D721Med (cell line): ENCODE measurements around the gene SLC33A1.
"Not testable (repeated sequence)": the region's sequence is repeated elsewhere in the genome, so short reads cannot be mapped to it uniquely, and the experiment has no call there.

Experiments used
- DNase-seq: peaks from one replicate; pipeline ENCODE4 v3.0.0; 2011; ENCODE audit warnings: low spot score; ENCODE audit not compliant: insufficient read length
- FAIRE-seq: peaks from 2 replicates; lab custom pipeline; 2011; peaks lifted over from hg19 to GRCh38; lab: Jason Lieb, UNC
- TF ChIP-seq, protein P1 (sequence below): IDR thresholded peaks from 2 replicates; pipeline ENCODE4 v1.5.1; 2012; ENCODE audit warnings: mild to moderate bottlenecking, control low read depth; ENCODE audit not compliant: insufficient read depth; ENCODE audit errors: missing control alignments

Gene SLC33A1

DNA sequence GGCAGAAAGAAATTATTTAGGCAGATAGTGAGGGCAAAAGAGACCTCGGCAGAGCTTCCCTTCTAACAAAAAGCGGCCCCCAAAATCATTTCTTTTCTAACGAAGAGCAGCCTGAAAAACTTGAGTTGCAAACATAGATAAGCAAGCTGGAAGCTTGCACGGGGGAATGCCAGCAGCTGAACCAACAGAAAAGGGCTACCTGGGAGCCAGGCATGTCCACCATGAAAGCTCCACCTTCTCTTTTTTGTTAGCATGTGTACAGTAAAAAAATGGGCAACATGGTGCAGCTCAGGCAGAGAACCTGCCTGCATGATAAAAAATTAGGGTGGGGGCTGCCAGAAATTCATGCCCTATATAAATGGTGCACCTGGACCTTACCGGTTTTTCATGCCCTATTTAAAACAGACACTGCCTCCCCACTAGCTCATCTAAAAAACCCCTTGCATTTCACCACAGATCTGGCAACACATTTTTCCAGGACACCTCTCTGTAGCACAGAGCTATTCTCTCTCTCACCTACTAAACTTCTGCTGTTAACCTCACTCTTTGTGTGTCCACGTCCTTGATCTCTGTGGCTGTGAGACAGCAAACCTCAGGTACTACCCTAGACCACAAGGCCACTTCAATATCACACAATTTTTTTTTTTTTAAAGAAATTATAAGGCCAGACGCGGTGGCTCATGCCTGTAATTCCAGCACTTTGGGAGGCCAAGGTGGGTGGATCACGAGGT, 18.7 kb downstream of the SLC33A1 start:
- TF ChIP-seq, protein P1, sequence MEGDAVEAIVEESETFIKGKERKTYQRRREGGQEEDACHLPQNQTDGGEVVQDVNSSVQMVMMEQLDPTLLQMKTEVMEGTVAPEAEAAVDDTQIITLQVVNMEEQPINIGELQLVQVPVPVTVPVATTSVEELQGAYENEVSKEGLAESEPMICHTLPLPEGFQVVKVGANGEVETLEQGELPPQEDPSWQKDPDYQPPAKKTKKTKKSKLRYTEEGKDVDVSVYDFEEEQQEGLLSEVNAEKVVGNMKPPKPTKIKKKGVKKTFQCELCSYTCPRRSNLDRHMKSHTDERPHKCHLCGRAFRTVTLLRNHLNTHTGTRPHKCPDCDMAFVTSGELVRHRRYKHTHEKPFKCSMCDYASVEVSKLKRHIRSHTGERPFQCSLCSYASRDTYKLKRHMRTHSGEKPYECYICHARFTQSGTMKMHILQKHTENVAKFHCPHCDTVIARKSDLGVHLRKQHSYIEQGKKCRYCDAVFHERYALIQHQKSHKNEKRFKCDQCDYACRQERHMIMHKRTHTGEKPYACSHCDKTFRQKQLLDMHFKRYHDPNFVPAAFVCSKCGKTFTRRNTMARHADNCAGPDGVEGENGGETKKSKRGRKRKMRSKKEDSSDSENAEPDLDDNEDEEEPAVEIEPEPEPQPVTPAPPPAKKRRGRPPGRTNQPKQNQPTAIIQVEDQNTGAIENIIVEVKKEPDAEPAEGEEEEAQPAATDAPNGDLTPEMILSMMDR, result no peak
- DNase-seq (no peak), FAIRE-seq (no peak)

DNA sequence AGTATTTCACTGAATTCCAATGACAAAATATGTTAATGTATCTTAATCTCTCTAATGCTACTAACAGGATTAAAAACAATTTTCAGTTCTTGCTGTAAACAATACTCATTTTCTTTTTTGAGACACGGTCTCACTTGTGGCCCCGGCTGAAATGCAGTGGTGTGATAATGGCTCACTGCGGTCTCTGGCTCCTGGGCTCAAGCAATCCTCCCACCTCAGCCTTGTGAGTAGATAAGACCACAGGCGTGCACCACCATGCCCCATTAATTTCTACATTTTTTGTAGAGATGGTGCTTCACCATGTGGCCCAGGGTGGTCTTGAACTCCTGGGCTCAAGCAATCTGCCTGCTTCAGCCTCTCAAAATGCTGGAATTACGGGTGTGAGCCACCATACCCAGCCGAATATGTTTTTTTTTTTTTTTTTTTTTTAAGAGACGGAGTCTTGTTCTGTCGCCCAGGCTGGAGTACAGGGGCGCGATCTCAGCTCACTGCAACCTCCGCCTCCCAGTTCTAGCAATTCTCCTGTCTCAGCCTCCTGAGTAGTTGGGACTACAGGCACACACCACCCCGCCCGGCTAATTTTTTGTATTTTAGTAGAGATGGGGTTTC, 25.6 kb downstream of the SLC33A1 start:
- FAIRE-seq, DNase-seq: not testable (repeated sequence)

DNA sequence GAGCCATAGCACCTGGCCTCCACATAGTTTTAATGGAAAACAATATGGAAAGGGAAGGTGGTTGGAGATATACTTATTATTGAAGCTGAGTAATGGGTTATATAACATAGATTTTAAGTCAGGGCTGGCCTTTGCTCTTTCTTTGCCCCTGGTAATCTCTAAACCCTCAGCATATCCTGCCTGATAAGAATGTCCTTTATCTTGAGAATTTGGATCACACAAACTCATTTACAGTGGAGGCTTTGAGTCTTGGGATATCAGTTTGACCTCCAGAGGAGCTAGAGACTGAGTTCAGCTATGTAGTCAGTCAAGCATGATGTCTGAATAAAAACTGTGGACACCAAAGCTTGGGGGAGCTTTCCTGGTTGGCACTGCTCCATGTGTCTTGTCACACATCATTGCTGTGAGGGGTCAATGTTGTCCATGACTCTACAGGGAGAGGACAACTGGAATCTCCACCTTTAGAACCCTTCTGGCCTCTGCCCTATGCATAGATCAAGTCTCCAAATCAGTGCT, 39.1 kb downstream of the SLC33A1 start:
- TF ChIP-seq, protein P1, result no peak
- DNase-seq (no peak), FAIRE-seq (no peak)

DNA sequence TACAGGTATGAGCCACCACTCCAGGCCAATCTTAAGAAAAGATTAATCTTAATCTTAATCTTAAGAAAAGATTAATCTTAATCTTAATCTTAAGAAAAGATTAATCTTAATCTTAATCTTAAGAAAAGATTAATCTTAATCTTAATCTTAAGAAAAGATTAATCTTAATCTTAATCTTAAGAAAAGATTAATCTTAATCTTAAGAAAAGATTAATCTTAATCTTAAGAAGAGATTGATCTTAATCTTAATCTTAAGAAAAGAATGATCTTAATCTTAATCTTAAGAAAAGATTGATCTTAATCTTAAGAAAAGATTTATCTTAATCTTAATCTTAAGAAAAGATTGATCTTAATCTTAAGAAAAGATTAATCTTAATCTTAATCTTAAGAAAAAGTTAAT, 41.0 kb downstream of the SLC33A1 start:
- DNase-seq, FAIRE-seq: not testable (repeated sequence)

DNA sequence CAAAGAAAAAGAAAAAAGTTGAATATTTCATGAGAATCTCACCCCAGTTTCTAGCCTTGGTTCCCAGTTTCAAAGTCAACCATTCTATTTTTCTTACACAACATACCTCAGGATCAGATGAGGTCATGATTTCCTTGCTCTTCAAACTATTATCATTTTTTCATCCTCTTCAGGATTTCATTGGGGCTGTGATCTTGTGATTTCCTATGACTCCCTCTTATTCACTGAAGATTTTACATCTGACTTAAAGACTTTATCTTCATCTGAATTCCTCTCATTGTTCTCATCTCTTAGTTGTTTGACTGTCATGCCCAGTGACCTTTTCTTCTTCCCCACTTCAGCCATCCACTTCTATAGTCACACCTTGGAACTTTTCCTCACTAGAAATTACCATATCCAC, 45.0 kb downstream of the SLC33A1 start:
- TF ChIP-seq, protein P1, result no peak
- no peak for FAIRE-seq
- no peak for DNase-seq

DNA sequence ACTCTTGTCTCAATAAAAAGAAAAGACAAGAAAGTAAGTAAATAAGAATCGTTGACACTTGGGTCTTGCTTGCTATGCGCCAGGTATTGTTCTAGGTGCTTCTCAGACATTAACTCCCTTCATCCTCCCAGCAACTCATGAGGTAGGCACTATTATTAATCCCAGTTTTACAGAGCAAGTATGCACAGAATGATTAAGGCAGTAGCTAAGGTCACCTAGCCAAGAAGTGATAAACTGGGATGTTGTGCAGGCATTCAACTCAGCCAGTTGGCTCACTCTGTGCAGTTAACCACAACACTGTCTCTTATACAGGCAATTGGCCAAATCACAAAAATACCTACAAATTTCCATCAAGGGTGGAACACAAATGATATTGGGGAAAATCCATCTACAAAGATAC, 46.4 kb downstream of the SLC33A1 start:
- DNase-seq, result no peak
- FAIRE-seq, result no peak
- TF ChIP-seq, protein P1, result no peak

DNA sequence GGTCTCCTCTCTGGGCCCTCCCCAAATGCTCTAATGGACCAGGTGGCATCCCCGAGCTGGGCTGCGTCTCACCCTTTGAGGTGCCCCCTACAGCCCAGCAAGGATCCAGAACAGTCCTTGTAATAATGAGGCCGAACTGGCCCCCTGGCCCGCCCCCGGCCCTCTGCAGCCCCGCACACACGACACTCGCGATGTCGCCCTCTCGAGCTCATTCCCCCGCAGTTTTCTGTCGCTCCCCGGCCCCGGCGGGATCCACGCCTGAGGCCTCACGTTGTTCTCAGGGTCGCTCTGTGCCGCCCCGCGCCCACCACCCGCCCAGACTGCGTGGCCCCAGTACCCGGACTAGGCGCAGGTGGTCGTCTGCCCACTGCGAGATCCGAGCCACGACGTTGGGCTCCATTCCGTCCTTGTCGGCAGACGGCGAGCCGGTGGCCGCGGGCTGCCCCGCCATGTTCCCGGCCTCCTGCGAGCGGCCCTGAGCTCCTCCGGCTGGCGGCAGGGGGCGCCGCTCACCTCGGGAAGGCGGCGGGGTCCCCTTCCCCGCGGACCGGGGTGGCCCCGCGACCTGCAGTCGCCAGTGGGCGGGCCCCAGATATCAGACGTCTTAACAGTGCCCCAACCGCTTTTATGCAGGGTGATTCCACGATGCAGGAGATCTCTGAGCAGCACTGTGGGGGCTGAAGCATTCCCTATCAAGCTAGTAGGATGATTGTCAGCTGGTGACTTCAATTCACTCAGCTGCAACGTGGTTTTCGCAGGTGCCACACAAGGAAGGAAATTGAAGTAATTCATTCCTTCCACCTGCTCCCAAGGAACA, 48.2 kb downstream of the SLC33A1 start, which contains the start of gene C3orf33:
C3orf33 (minus strand) TSS at position 477 of the 817 bp plus-strand sequence; CDS start at position 451, 26 bp downstream.
- FAIRE-seq (no peak), DNase-seq (peak; percentile 71)
- TF ChIP-seq, protein P1, result peak; percentile 68
